OCI-LY7 (cell line): ENCODE data around the gene ACAP1.

Source experiments
- EZH2phosphoT487 ChIP-seq: fragments of 200-600 bp; sonication (generic); IDR thresholded peaks from 2 replicates; pipeline ENCODE4 v1.6.1; 2018; ENCODE audit warnings: low read depth, borderline replicate concordance, mild to moderate bottlenecking, mixed run types, antibody characterized with exemption, low read length, moderate library complexity, mixed read lengths
- TF ChIP-seq, protein P1 (sequence below): fragments of 200-600 bp; sonication (generic); conservative IDR thresholded peaks from 2 replicates; pipeline ENCODE4 v1.5.1; 2014; ENCODE audit warnings: mild to moderate bottlenecking, antibody characterized with exemption, low read length, moderate library complexity, mixed read lengths

DNA sequence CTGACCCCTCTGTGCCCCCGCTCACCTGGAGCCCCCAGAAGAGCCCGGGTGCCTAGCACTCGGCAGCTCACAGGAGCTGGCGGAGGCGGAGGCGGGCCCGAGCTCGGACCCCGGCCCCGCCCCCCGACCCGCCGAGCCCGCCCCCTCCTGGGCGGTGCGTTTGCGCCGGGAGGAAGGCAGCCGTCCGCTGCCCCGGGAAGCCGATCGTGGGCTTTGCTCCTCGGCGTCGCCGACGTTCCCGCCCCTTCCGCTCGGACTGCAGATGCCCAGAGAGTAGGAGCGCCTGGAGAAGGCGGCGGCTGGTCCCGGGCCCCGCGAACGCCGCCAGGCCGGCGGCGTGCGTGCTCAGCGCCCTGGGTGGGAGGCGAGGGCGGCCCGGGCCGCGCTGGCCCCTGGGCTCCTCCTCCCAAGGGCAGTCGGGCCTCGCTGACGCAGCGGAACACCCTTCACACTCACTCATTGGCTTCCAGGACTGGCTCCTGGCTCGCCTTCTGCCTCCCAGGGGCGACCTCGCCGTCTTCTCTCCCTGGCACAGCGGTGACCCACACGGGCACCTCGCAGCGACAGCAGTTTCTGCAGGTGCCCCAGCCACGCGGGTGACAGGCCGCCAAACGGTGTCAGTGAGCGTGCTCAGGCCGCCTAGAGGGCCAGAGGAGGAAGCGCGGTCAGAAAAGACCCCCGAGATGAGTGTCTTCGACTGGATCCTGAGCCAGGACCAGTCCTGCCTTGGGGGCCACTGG lies 58.3 kb downstream of the ACAP1 start, which contains the start of gene PLSCR3:
- TF ChIP-seq, protein P1, sequence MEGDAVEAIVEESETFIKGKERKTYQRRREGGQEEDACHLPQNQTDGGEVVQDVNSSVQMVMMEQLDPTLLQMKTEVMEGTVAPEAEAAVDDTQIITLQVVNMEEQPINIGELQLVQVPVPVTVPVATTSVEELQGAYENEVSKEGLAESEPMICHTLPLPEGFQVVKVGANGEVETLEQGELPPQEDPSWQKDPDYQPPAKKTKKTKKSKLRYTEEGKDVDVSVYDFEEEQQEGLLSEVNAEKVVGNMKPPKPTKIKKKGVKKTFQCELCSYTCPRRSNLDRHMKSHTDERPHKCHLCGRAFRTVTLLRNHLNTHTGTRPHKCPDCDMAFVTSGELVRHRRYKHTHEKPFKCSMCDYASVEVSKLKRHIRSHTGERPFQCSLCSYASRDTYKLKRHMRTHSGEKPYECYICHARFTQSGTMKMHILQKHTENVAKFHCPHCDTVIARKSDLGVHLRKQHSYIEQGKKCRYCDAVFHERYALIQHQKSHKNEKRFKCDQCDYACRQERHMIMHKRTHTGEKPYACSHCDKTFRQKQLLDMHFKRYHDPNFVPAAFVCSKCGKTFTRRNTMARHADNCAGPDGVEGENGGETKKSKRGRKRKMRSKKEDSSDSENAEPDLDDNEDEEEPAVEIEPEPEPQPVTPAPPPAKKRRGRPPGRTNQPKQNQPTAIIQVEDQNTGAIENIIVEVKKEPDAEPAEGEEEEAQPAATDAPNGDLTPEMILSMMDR: no peak; the same call in 1 of the 2 replicates
- no peak for TF ChIP-seq EZH2phosphoT487
